ENCODE data around the gene ABHD16B. TPM values are rescaled to one million over a fixed set of nuclear protein-coding genes. Genes with fewer than 3 reads are reported as not detected.

Gene ABHD16B
- polyA plus RNA-seq, 2 of the 4 experiments (the other 2 are of a cell fraction): not detected

DNA sequence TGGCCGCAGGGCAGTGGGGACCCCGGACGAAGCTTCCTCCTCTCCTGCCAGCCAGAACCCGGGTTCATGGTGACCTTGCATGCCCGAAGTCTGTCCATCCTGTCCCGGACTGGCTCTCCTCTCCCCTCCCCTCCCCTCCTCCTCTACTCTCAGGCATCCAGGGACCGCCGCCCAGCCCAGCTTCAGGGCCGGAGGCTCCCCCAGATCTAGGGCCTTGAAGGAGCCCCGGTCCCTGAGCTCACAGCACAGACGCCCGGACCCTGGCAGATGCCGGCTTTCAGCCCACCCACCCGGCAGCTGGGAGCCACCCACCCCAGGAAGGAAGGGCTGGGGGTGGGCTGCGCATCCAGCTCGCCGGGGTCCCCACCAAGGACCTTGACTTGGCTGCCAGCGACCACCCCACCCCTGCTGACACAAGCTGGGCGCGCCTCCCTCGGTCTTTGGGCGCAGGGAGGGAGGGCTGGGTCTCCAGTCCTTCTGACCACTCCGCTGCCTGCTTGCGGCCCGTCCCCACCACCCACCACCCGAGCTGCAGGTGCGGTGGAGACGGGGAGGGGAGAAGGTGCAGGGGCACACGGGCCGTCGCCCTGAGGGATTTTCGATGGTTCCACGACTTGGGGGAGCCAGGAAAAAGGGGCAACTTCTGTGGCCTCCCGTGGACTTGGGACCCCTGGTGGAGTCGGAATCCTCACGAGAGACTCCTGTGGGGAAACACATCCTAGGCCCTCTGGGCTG, 5.8 kb upstream of the ABHD16B start:
- WGBS (ENCODE audit: missing lambda C conversion rate): 75% methylated on average over 25 of the region's 36 CpGs
- no peak overlapping the region for H3K27ac ChIP-seq
- ChIA-PET POLR2A (interaction anchor here (1.6 kb wide), 1 partner anchor 10 kb away, joined by 13 read pairs; the partner anchor contains the start of gene TPD52L2), CTCF (interaction anchor here (0.6 to 2.6 kb wide), 3 partner anchors 9 to 69 kb away, joined by 3 to 12 read pairs (median 4); partner anchors contain the start of gene TPD52L2)
- DNase-seq (ENCODE audit: low read depth in 1 of 2, low spot score in 1 of 2) (no peak), FAIRE-seq (no peak), ATAC-seq (no peak)
- no peaks in the 10 kb centered on the region for H3K9me3 ChIP-seq
- 0 out of 2 replicates have a peak, but pooled peaks have one; percentile 1 for TF ChIP-seq POLR2A (IDR thresholded peaks at IDR 0.05; ENCODE audit: low read length)
- no peak for TF ChIP-seq CHD4 (IDR thresholded peaks at IDR 0.05; ENCODE audit: borderline replicate concordance)
- no peak for TF ChIP-seq RAD21 (conservative IDR thresholded peaks at IDR 0.05 in 1 of 2, IDR thresholded peaks at IDR 0.05 in 1 of 2)
- no peak overlapping the region for H3K4me3 ChIP-seq
- no peak overlapping the region for H3K4me2 ChIP-seq
- peaks cover 13% of the 10 kb centered on the region; the same call in 1 of the 3 replicates for H3K4me1 ChIP-seq

DNA sequence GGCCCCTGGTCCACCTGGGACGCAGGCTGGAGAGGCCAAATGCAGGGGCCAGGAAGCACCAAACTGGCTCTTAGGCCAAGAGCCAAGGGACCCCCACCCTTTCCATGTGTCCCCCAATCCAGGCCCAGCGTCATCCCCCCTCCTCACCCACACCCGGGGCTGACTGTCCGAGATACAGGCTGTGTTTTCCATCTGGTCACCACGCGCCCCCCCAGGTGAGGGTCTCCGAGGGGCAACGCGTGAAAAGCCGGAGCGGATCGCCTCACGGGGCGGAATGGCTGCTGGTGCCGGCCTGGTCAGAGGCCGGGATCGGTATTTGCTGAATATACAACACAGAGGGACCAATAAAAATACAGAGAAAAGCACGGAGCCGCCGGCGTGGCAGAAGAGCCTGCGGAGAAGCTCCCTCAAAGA, 5.2 kb upstream of the ABHD16B start:
- CTCF ChIA-PET: interaction anchor here (0.6 to 2.6 kb wide), 2 partner anchors 8 to 19 kb away, joined by 3 to 12 read pairs; partner anchors contain the start of gene TPD52L2
- 78% methylated on average over 16 of the region's 22 CpGs for WGBS (ENCODE audit: missing lambda C conversion rate)
- Histone ChIP-seq H3K4me1 (peaks cover 13% of the 10 kb centered on the region; the same call in 1 of the 3 replicates), H3K4me3 (no peak overlapping the region), H3K27ac (no peak overlapping the region), H3K9me3 (no peaks in the 10 kb centered on the region), H3K4me2 (no peak overlapping the region)
- POLR2A ChIA-PET: interaction anchor here (1.6 kb wide), 1 partner anchor 9 kb away, joined by 13 read pairs; the partner anchor contains the start of gene TPD52L2
- DNase-seq (ENCODE audit: low read depth in 1 of 2, low spot score in 1 of 2) (no peak), FAIRE-seq (no peak), ATAC-seq (no peak)
- no peak for TF ChIP-seq HOXA7 (CRISPR knock-in tag; IDR thresholded peaks at IDR 0.05)
- TF ChIP-seq, protein P1, sequence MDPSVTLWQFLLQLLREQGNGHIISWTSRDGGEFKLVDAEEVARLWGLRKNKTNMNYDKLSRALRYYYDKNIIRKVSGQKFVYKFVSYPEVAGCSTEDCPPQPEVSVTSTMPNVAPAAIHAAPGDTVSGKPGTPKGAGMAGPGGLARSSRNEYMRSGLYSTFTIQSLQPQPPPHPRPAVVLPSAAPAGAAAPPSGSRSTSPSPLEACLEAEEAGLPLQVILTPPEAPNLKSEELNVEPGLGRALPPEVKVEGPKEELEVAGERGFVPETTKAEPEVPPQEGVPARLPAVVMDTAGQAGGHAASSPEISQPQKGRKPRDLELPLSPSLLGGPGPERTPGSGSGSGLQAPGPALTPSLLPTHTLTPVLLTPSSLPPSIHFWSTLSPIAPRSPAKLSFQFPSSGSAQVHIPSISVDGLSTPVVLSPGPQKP (IDR thresholded peaks at IDR 0.05; ENCODE audit: low read depth, low read length): no peak
- TF ChIP-seq ZSCAN20 (CRISPR knock-in tag; IDR thresholded peaks at IDR 0.05): no peak
- TF ChIP-seq POLR2A (IDR thresholded peaks at IDR 0.05; ENCODE audit: low read length): 0 out of 2 replicates have a peak, but pooled peaks have one; percentile 2

DNA sequence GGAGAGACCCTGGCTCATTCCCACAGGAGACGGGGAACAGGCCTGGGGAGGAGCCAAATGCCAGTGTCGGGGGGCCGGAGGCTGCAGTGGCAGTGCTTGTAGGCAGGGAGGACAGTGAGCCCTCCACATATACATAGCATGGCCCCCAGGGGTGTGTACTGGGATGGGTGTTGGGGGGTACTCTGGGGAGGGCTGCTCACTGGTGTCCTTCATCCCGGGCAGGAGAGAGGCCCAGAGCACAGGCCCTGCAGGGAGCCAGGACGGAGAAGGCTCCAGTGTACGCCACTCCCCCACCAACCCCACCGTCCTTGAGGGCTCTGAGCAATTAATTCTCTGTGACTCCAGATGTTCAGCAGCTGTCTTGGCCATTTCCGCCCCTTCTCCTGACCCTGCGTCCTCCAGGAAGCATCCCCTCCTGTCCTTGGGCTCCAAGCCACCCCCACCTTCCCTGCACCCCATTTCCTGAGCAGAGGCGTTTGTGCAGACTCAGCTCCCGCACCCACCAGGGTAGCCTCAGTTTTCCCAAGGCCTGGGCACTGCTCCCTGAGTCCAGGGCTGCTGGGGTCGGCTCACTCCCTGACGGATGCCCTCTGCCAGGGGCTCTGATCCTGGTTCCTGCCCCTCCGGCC, 3.4 kb upstream of the ABHD16B start:
- Histone ChIP-seq H3K4me3 (no peak overlapping the region), H3K27ac (no peak overlapping the region; a peak in 1 of 6 replicates), H3K4me2 (no peak overlapping the region), H3K9me3 (no peaks in the 10 kb centered on the region), H3K4me1 (peaks cover 13% of the 10 kb centered on the region; the same call in 1 of the 3 replicates)
- ATAC-seq (peak; percentile 5 to 31; a peak in 3 of 6 replicates), FAIRE-seq (no peak), DNase-seq (ENCODE audit: low read depth in 1 of 2, low spot score in 1 of 2) (no peak)
- POLR2A ChIA-PET: interaction anchor here (0.5 to 1.5 kb wide), 2 partner anchors 97 to 117 kb away, joined by 3 read pairs; no protein-coding TSS in a partner anchor
- CTCF ChIA-PET: interaction anchor here (0.8 to 1.9 kb wide), 2 partner anchors 116 to 151 kb away, joined by 3 to 7 read pairs; no protein-coding TSS in a partner anchor
- 80% methylated on average over 8 of the region's 14 CpGs for WGBS (ENCODE audit: missing lambda C conversion rate)
- TF ChIP-seq KDM1A (IDR thresholded peaks at IDR 0.05; ENCODE audit: low read depth): no peak
- TF ChIP-seq, protein P1 (IDR thresholded peaks at IDR 0.05; ENCODE audit: low read depth, low read length): no peak
- TF ChIP-seq, protein P2, sequence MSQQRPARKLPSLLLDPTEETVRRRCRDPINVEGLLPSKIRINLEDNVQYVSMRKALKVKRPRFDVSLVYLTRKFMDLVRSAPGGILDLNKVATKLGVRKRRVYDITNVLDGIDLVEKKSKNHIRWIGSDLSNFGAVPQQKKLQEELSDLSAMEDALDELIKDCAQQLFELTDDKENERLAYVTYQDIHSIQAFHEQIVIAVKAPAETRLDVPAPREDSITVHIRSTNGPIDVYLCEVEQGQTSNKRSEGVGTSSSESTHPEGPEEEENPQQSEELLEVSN (IDR thresholded peaks at IDR 0.05; ENCODE audit: borderline replicate concordance, low read depth): no peak
- TF ChIP-seq FOXS1 (CRISPR knock-in tag; IDR thresholded peaks at IDR 0.05): no peak
- TF ChIP-seq RFX5 (IDR thresholded peaks at IDR 0.05): no peak
- TF ChIP-seq ZSCAN20 (CRISPR knock-in tag; IDR thresholded peaks at IDR 0.05): no peak
- no peak for TF ChIP-seq JUNB (IDR thresholded peaks at IDR 0.05)
- no peak for TF ChIP-seq NFE2L2 (conservative IDR thresholded peaks at IDR 0.05; ENCODE audit: low read length)
- TF ChIP-seq HEYL (CRISPR knock-in tag; IDR thresholded peaks at IDR 0.05): no peak
- TF ChIP-seq POLR2A (IDR thresholded peaks at IDR 0.05; ENCODE audit: low read length): no peak; the same call in 1 of the 2 replicates
- no peak for TF ChIP-seq HDAC2 (IDR thresholded peaks at IDR 0.05)
- TF ChIP-seq, protein P3, sequence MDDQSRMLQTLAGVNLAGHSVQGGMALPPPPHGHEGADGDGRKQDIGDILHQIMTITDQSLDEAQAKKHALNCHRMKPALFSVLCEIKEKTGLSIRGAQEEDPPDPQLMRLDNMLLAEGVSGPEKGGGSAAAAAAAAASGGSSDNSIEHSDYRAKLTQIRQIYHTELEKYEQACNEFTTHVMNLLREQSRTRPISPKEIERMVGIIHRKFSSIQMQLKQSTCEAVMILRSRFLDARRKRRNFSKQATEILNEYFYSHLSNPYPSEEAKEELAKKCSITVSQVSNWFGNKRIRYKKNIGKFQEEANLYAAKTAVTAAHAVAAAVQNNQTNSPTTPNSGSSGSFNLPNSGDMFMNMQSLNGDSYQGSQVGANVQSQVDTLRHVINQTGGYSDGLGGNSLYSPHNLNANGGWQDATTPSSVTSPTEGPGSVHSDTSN (IDR thresholded peaks at IDR 0.05): no peak
- TF ChIP-seq FOSB (CRISPR knock-in tag; IDR thresholded peaks at IDR 0.05): no peak
- no peak for TF ChIP-seq JUN (IDR thresholded peaks at IDR 0.05)
- no peak for TF ChIP-seq ZC3H11A (IDR thresholded peaks at IDR 0.05)
- TF ChIP-seq MAFK (IDR thresholded peaks at IDR 0.05; ENCODE audit: partially characterized antibody): no peak

Data from A549 (cell line).